Aortic smooth muscle cell (primary cell): ENCODE measurements around the gene BRAT1. TPM values are rescaled to one million over a fixed set of nuclear protein-coding genes. Genes with fewer than 3 reads are reported as not detected.

Source experiments
- total RNA-seq: library from RNA; depleted of rRNA; stranded (reverse); fragments of >200 nt; gene quantifications from 2 replicates; pipeline ENCODE4 v1.2.3, GENCODE V29; 2014

Gene BRAT1
- total RNA-seq: 16.8 and 21.4 TPM in 2 replicates

DNA sequence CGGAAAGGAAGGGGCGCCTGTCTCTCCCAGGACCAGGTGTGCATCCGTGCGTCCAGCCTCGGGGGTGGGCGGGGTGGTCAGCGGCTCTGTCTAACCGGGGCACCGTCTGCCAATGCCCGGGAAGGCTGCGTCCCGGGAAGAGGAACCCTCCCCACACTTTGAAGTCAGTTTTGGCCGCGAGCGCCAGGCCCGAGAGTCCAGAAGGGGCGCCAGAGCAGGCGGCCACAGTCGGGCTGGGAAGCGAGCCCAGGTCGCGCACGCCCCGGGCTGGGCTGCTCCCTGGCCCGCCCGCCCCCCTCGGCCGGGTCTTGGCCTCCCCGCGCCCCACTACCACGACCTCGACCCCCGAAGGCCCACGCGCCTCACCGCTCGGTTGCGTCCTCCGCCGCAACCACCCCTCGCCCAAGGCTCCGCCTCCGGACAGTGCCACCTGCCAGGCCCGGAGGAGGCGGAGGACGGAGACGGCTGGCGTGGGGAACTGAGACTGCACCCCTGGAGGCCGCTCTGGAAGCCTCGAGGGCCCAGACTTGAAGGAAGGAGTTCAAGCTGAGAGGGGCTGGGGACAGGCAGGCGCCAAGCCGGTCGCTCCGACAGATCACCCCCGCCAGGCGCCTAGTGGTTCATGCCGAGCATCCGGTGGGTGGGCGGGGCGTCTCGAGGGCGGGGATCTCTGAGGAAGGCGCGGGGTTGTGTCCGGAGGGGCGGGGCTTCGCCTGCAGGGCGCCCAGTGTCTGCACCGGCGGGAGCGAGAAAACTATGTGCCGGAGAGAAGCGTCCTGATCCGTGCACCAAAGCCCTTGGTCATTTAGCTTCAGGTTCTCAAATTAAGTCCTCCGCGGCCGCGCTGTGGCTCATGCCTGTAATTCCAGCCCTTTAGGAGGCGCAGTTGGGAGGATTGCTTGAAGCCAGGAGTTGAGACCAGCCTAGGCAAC is at the start of gene BRAT1:
Gene BRAT1, minus strand, starts transcription at position 404 of the 932 bp plus-strand sequence. CDS start 1,093 bp downstream, outside the sequence.

DNA sequence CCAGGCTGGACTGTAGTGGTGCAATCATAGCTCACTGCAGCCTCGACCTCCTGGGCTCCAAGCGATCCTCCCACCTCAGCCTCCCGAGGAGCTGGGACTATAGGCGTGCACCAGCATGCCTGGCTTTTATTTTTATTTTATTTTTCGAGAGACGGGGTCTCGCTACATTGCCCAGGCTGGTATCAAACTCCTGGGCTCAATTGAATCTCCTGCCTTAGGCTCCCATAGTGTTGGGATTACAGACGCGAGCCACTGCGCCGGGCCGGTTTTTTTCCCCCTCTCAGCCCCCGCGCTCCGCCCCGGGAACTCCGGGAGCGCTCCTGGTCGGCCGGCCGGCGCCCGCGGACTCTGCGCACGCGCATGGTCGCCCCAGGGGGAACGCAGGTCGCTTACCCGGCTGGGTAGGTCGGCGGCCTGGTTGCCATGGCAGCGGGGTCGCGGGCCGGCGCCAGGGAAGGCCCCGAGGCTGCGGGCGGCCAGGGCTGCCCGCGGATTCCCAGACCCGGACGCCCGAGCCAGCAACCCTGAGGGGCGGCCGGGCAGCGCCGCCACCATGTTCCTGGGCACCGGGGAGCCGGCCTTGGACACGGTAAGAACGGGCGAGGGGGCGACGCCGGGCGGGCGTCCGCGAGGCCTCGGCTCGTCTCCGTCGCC is 3.4 kb upstream of the BRAT1 start, which contains the start of gene IQCE:
Gene IQCE, plus strand, starts transcription at position 351 of the 654 bp plus-strand sequence. Its CDS starts 203 bp downstream, at position 554.

DNA sequence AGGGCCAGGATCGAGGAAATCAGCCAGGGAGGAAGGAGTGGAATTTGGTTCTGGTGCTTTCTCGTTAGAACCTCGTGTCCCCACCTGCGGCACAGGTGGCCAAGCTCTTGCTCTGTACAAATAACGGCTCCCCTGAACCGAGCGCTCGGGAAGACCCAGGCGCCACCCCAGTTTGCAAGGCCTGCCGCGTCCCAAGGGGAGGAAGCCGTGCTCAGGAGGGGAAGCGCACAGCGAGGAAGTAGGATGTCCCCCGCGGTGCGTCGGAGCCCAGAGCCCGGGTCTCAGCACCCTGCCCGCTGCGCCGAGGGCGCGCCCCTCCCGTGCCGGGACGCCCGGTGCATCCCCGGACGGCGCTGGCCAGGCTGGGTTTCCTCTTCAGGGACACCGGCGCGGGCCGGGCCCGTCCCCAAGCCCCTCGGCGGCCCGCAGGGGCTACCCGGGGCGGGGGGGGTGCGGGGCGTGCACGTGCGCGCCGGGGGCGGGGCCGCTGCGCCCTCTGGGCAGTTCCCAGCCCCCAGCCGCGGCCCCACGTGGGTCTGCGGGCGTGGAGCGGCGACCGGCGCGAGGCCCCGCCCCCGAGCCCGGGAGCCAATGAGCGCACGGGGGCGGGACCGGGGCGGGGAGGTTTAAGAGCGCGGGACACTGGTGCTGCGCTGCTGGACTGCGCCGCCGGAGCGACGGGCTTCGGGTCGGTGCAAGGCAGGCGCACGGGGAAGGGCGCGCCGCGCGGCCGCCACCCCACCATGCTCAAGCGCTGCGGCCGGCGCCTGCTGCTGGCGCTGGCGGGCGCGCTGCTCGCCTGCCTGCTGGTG is 36.0 kb downstream of the BRAT1 start, which contains the start of gene LFNG:
Gene LFNG, plus strand, starts transcription at position 656 of the 812 bp plus-strand sequence. Its CDS starts 88 bp downstream, at position 744.

Other genes starting within 250 kb of the BRAT1 start
- 18.8 and 20.0 TPM in 2 replicates for gene SNX8, start 241.1 kb downstream of the BRAT1 start, total RNA-seq
- 143 and 180 TPM in 2 replicates for gene EIF3B, start 200.7 kb downstream of the BRAT1 start, total RNA-seq
- 4.2 and 7.1 TPM in 2 replicates for gene CHST12, start 151.9 kb downstream of the BRAT1 start, total RNA-seq
- gene GRIFIN, start 79.1 kb downstream of the BRAT1 start, total RNA-seq: not detected in 2 replicates
- gene LFNG, start 35.8 kb downstream of the BRAT1 start, total RNA-seq: 0.93 and 1.7 TPM in 2 replicates
- 11.1 and 11.8 TPM in 2 replicates for gene IQCE, start 3.5 kb upstream of the BRAT1 start, total RNA-seq
- 20.9 and 23.4 TPM in 2 replicates for gene TTYH3, start 76.5 kb upstream of the BRAT1 start, total RNA-seq
- gene AMZ1, start 132.7 kb upstream of the BRAT1 start, total RNA-seq: 0.12 and 0.40 TPM in 2 replicates